ENCODE results near the gene NT5DC3.
"Not testable (repeated sequence)": the region's sequence is repeated elsewhere in the genome, so short reads cannot be mapped to it uniquely, and the experiment has no call there.

NT5DC3 gene

DNA sequence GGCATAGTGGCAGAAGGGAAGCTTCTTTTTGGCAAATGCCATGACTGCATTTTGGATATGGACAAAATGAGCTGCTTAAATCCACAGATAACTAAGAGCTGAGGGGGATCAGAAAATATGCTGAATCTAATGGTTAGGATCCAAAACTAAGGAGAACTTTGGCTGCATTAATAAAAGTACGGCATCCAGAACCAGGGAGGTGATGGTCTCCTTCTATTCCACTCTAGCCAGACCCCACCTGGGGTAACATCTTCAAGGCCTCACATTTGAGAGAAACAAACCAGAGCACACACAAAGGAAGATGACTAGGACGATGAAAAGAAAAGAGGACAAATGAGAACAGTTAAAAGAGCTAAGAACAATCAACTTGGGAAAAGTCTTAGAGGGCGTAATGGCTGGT lies 27.6 kb downstream of the NT5DC3 start:
- in situ Hi-C loops (cut with MboI; ENCODE audit: low pct_unique_long_range_greater_than_20kb, low sequenced_read_pairs, unreplicated experiment), result no loop called here
- no peak for DNase-seq (ENCODE audit: low spot score)
- TF ChIP-seq, protein P1, sequence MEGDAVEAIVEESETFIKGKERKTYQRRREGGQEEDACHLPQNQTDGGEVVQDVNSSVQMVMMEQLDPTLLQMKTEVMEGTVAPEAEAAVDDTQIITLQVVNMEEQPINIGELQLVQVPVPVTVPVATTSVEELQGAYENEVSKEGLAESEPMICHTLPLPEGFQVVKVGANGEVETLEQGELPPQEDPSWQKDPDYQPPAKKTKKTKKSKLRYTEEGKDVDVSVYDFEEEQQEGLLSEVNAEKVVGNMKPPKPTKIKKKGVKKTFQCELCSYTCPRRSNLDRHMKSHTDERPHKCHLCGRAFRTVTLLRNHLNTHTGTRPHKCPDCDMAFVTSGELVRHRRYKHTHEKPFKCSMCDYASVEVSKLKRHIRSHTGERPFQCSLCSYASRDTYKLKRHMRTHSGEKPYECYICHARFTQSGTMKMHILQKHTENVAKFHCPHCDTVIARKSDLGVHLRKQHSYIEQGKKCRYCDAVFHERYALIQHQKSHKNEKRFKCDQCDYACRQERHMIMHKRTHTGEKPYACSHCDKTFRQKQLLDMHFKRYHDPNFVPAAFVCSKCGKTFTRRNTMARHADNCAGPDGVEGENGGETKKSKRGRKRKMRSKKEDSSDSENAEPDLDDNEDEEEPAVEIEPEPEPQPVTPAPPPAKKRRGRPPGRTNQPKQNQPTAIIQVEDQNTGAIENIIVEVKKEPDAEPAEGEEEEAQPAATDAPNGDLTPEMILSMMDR (IDR thresholded peaks at IDR 0.05; ENCODE audit: extremely low read depth, insufficient read depth, missing control alignments), result no peak

DNA sequence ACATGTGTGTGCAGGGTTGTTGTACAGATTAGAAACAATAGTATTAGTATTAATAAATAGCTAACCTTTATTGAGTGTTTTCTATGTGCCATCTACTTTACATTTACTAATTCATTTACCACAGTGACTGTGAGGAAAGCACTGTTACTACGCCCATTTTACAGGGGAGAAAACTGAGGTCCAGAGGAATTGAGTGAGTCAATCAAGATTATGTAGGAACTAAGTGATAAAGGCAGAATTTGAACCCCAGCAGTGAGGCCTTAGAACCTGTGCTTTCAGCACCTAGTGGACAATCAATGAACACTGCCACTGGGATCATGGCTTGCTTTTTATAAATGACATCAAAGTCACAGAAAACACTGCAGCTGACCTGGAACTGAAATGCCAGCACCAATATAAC lies 28.2 kb downstream of the NT5DC3 start:
- TF ChIP-seq, protein P1 (IDR thresholded peaks at IDR 0.05; ENCODE audit: extremely low read depth, insufficient read depth, missing control alignments), result no peak
- DNase-seq (ENCODE audit: low spot score), result no peak
- in situ Hi-C loops (cut with MboI; ENCODE audit: low pct_unique_long_range_greater_than_20kb, low sequenced_read_pairs, unreplicated experiment), result no loop called here

DNA sequence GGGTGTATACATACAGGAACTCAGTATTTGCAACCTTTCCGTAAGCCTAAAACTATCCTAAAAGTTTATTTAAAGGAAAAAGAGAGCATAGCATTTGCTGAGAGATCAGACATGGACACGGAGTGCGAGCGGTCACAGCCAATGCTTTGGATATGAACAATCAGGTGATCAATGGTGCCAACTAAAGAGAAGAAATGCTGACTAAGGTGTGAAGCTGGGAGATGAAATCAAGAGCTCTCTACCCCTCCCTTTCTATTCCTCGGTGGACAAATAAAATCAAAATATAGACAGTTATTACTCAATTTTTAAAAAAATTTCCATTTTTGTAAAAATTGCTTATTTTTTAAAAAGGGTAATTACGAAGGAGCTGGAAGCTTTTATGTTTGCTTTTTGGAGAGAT lies 29.2 kb downstream of the NT5DC3 start:
- in situ Hi-C loops (cut with MboI; ENCODE audit: low pct_unique_long_range_greater_than_20kb, low sequenced_read_pairs, unreplicated experiment), result no loop called here
- TF ChIP-seq, protein P1 (IDR thresholded peaks at IDR 0.05; ENCODE audit: extremely low read depth, insufficient read depth, missing control alignments), result no peak
- DNase-seq (ENCODE audit: low spot score), result no peak

DNA sequence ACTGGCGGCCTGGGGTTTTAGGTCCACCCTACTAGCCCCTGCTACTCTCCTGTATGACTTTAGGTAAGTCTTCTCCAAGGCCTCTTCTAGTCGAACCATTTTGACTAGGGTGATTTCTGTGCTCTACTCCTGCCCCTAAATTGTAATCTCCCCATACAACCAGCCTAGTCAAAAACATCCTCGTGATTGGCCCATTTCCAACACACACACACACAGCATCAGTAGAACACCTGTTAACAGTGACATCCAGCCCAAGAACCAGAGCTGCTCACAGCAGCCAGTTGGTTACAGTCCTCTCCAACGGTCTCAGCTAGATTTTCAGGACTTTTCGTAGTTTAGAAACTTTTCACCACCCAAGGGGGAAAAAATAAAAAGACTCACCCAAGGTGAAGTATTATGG lies 30.9 kb downstream of the NT5DC3 start:
- TF ChIP-seq, protein P1 (IDR thresholded peaks at IDR 0.05; ENCODE audit: extremely low read depth, insufficient read depth, missing control alignments), result no peak
- DNase-seq (ENCODE audit: low spot score), result no peak
- in situ Hi-C loops (cut with MboI; ENCODE audit: low pct_unique_long_range_greater_than_20kb, low sequenced_read_pairs, unreplicated experiment), result no loop called here

DNA sequence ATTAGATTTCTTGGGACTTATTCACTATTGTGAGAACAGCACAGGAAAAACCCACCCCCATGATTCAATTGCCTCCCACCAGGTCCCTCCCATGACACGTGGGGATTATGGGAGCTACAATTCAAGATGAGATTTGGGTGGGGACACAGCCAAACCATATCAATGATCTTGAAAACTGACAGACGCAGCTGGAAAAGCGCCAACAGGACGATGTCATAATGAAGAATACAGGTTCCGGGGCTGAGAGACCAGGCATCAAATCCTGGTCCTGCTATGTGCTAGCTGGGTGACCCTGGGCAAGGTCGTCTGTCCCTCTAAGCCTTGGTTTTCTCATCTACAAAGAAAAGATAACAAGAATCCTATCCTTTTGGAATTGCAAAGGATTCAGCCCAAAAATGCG lies 31.4 kb downstream of the NT5DC3 start:
- DNase-seq (ENCODE audit: low spot score); in situ Hi-C loops (cut with MboI; ENCODE audit: low pct_unique_long_range_greater_than_20kb, low sequenced_read_pairs, unreplicated experiment): not testable (repeated sequence)

DNA sequence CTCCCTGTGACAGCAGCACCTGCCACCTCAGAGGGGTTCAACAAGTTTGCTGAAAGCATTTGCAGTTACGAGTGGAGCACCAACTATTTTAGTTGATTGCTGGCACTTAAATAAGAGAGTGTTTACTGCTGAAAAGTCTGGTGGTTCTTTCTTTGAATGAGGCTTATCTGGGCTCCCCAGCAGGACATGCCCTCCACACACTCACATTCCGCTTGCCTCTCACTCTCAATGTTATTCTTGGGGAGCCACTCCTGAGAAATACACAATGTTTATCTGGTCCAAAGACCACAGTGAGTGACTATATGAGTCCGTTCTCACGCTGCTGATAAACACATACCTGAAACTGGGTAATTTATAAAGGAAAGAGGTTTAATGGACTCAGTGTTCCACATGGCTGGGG lies 31.9 kb downstream of the NT5DC3 start:
- DNase-seq (ENCODE audit: low spot score), result no peak
- TF ChIP-seq, protein P1 (IDR thresholded peaks at IDR 0.05; ENCODE audit: extremely low read depth, insufficient read depth, missing control alignments), result no peak
- in situ Hi-C loops (cut with MboI; ENCODE audit: low pct_unique_long_range_greater_than_20kb, low sequenced_read_pairs, unreplicated experiment), result no loop called here

DNA sequence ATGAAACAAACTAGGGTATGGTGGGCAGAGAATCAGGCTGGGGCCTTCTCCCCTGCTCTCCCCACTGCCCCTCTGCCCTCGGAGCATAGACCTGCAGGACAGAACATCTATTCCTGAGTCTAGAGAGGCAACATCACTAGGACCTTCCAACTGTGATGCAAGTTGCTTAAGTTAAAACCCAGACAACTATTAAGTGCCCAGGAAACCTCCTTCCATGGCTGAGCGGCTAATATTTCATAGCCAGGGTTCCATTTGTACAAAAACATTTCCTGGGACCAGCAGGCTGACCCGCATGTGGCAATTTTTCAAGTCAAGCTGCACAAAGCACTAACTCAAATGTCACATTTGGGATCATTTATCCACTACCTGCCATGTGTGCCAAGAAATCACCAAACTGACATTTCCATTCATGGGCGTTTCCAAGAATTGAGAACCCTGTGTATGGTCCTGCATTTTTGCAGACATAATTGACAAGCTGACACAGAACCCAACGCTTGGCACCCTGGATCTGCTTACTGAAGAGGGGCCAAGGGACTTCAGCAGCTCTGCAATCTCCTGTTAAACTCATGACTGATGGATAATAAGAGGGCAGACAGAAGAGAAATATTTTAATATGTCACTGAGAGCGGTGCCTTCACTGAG lies 32.7 kb downstream of the NT5DC3 start:
- no peak for DNase-seq (ENCODE audit: low spot score)
- in situ Hi-C loops (cut with MboI; ENCODE audit: low pct_unique_long_range_greater_than_20kb, low sequenced_read_pairs, unreplicated experiment), result no loop called here
- TF ChIP-seq, protein P1 (IDR thresholded peaks at IDR 0.05; ENCODE audit: extremely low read depth, insufficient read depth, missing control alignments), result no peak

All from GM13977 (cell line).